ENCODE data around the gene SUSD1. TPM values are rescaled to one million over a fixed set of nuclear protein-coding genes. Genes with fewer than 3 reads are reported as not detected.

The SUSD1 gene
- total RNA-seq, 2 experiments from 2014 or later, result 0.32 TPM; not detected in 1

DNA sequence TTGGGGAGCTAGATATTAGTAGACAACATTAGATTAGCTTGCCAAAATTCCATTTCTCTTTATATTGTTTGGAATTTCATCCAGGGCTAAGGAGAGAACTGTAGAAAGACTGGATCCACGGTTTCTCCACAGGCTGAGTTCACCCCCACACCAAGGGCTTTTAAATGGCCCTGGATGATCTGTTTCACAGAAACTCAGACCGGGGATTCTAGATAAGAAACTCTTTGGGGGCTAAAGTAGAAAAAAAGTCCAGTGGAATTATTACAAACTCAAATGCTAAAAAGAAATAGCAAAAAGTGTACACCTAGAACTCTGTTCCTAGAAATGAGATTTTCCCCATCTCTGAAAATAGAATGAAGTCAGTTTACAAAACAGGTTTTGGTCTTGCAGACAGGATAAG lies 80.9 kb downstream of the SUSD1 start:
- Histone ChIP-seq H3K79me2 (ENCODE audit: insufficient read depth, low read depth, low read length) (no peaks in the 10 kb centered on the region), H3K9me2 (ENCODE audit: insufficient read depth, low read length) (no peaks in the 10 kb centered on the region), H2AFZ (ENCODE audit: low read length) (no peak overlapping the region), H3K4me1 (ENCODE audit: insufficient read depth, low read length, poor library complexity, severe bottlenecking) (no peaks in the 10 kb centered on the region), H3K4me2 (ENCODE audit: low read length) (no peak overlapping the region), H3K27ac (ENCODE audit: low read depth, low read length, poor library complexity, severe bottlenecking) (no peak overlapping the region), H4K20me1 (ENCODE audit: insufficient read depth, low read length) (peaks cover 4% of the 10 kb centered on the region; the same call in 1 of the 2 replicates), H3K36me3 (ENCODE audit: insufficient read depth, low read length) (no peaks in the 10 kb centered on the region), H3K9me3 (ENCODE audit: low read length) (no peaks in the 10 kb centered on the region), H3K4me3 (ENCODE audit: low read depth, low read length, poor library complexity, severe bottlenecking) (no peak overlapping the region)
- ChIA-PET CTCF (ENCODE audit: unreplicated experiment) (interaction anchor here (0.9 kb wide), 1 partner anchor 273 kb away, joined by 3 read pairs; no protein-coding TSS in a partner anchor), POLR2A (interaction anchor here (0.6 to 1.7 kb wide), 5 partner anchors 16 to 669 kb away, joined by 3 to 4 read pairs (median 3); no protein-coding TSS in a partner anchor)
- no TSS peak for BruUV-seq (replicated peaks)
- no peak for DNase-seq (ENCODE audit: low spot score)
- intact Hi-C loops (cut with micrococcal nuclease; ENCODE audit: unreplicated experiment), result loop anchor here (10.0 kb wide), 2 partner anchors 701 to 811 kb away; no protein-coding TSS in a partner anchor
- no peak for TF ChIP-seq EZH2phosphoT487 (IDR thresholded peaks at IDR 0.05; ENCODE audit: borderline replicate concordance, low read depth, low read length)
- TF ChIP-seq, protein P1, sequence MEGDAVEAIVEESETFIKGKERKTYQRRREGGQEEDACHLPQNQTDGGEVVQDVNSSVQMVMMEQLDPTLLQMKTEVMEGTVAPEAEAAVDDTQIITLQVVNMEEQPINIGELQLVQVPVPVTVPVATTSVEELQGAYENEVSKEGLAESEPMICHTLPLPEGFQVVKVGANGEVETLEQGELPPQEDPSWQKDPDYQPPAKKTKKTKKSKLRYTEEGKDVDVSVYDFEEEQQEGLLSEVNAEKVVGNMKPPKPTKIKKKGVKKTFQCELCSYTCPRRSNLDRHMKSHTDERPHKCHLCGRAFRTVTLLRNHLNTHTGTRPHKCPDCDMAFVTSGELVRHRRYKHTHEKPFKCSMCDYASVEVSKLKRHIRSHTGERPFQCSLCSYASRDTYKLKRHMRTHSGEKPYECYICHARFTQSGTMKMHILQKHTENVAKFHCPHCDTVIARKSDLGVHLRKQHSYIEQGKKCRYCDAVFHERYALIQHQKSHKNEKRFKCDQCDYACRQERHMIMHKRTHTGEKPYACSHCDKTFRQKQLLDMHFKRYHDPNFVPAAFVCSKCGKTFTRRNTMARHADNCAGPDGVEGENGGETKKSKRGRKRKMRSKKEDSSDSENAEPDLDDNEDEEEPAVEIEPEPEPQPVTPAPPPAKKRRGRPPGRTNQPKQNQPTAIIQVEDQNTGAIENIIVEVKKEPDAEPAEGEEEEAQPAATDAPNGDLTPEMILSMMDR (conservative IDR thresholded peaks at IDR 0.05; ENCODE audit: low read length), result no peak

DNA sequence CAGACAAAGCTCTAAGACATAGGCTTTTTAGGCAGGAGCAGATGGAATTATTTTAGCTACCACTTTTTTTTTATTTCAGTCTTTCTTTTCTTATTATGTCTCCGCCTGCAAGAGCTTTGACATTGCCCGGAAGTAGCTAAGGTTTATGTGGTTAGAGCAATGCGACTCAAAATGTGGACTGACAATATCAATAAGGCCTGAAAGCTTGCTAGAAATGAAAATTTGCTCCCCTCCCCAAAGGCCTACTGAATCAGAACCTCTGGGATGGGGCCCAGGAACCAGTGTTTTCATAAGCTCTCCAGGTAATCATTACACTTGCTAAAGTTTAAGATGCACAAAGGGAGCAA lies 81.3 kb downstream of the SUSD1 start:
- no TSS peak for BruUV-seq (replicated peaks)
- Histone ChIP-seq H3K36me3 (ENCODE audit: insufficient read depth, low read length) (no peaks in the 10 kb centered on the region), H3K4me3 (ENCODE audit: low read depth, low read length, poor library complexity, severe bottlenecking) (no peak overlapping the region), H2AFZ (ENCODE audit: low read length) (no peak overlapping the region), H3K4me1 (ENCODE audit: insufficient read depth, low read length, poor library complexity, severe bottlenecking) (no peaks in the 10 kb centered on the region), H3K4me2 (ENCODE audit: low read length) (no peak overlapping the region), H4K20me1 (ENCODE audit: insufficient read depth, low read length) (peaks cover 4% of the 10 kb centered on the region; the same call in 1 of the 2 replicates), H3K9me3 (ENCODE audit: low read length) (no peaks in the 10 kb centered on the region), H3K27ac (ENCODE audit: low read depth, low read length, poor library complexity, severe bottlenecking) (no peak overlapping the region), H3K79me2 (ENCODE audit: insufficient read depth, low read depth, low read length) (no peaks in the 10 kb centered on the region), H3K9me2 (ENCODE audit: insufficient read depth, low read length) (no peaks in the 10 kb centered on the region)
- CTCF ChIA-PET (ENCODE audit: unreplicated experiment), result interaction anchor here (0.9 kb wide), 1 partner anchor 273 kb away, joined by 3 read pairs; no protein-coding TSS in a partner anchor
- TF ChIP-seq, protein P1 (conservative IDR thresholded peaks at IDR 0.05; ENCODE audit: low read length), result no peak
- no peak for TF ChIP-seq EZH2phosphoT487 (IDR thresholded peaks at IDR 0.05; ENCODE audit: borderline replicate concordance, low read depth, low read length)
- POLR2A ChIA-PET, result interaction anchor here (0.6 to 1.7 kb wide), 4 partner anchors 16 to 669 kb away, joined by 3 to 4 read pairs (median 3); no protein-coding TSS in a partner anchor
- no peak for DNase-seq (ENCODE audit: low spot score)
- intact Hi-C loops (cut with micrococcal nuclease; ENCODE audit: unreplicated experiment), result loop anchor here (10.0 kb wide), 2 partner anchors 701 to 811 kb away; no protein-coding TSS in a partner anchor
